G401.6 (cell line): ENCODE data around the gene BCOR.

Experiments
- FAIRE-seq: peaks from 2 replicates; lab custom pipeline; 2012; peaks lifted over from hg19 to GRCh38; lab: Jason Lieb, UNC

Gene BCOR

DNA sequence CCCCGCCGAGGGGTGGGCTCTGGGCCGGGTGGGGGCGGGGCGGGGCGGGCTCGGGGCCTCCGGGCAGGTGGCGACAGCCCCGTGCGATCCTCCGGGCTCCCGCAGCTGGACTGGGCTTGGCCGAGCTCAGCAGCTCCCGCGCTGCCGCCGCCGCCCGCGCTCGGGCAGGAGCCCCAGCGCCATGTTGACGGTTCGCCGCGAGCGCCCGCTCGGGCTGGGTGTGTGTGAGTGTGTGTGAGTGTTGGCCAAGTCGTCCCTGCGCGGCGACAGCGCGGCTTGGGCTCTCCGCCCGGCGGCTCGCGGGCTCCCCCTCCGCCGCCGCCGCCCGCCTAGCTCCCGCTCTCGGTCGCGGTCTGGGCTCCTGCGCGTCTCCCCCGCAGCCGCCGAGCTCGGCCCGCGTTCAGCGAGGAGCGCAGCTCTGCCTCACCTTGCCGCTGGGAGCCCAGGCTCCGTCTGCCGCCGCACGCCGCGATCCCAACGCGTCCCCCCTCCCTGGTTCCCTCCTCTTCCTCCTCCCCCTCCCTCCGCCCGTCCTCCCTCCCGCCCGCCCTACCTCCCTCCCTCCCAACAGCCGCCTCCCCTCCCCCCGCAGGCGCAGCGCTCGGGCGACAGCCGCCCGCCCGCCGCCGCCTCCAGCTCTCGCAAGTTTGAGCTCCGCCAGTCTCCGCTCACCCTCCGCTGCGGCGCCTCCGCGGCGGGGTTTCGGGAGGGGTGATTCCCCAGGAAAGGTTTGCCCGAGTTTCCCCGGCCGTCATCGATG lies at the start of gene BCOR:
Gene BCOR (minus strand): TSS at position 455 of the 760 bp plus-strand sequence. CDS start 20,029 bp downstream, outside the sequence.
- FAIRE-seq = no peak

DNA sequence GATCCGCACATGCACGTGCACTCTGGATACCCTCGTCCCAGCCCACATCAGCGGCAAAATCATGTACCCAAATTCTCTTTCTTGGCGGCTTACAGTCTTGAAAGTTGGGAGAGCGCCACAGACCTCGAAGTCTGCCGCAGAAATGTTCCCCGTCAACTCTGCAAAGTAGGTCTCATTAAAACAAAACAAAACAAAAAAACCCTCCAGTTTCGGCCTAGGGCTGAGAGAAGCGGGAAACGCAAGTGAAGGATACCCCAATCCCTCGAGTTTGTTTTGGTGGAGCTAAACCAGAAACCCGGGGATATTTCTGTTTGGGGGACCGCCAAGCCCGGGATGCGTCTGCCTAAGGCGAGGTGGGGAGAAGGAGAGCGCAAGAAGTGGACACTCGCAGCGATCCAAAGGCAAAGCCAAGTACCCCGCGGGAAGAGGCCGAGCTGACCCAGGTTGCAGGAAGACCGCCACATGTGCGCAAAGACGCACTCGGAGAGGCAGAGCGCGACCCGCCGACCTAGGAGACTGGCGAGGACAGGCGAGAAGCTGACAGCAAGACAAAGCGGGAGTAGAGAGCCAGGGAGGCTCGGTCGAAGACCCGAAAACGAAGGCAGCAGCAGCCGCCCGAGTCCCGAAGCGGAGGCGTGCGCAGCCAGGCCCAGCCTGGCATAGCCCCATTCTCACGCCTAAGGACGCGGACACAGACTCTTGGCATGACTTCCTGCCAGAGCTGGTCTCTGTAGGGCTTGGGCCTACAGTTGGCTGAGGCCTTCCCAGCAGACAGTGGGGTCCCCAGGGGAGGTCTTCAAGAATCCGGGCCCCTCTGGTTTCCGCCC lies 49.6 kb upstream of the BCOR start:
- FAIRE-seq = no peak

DNA sequence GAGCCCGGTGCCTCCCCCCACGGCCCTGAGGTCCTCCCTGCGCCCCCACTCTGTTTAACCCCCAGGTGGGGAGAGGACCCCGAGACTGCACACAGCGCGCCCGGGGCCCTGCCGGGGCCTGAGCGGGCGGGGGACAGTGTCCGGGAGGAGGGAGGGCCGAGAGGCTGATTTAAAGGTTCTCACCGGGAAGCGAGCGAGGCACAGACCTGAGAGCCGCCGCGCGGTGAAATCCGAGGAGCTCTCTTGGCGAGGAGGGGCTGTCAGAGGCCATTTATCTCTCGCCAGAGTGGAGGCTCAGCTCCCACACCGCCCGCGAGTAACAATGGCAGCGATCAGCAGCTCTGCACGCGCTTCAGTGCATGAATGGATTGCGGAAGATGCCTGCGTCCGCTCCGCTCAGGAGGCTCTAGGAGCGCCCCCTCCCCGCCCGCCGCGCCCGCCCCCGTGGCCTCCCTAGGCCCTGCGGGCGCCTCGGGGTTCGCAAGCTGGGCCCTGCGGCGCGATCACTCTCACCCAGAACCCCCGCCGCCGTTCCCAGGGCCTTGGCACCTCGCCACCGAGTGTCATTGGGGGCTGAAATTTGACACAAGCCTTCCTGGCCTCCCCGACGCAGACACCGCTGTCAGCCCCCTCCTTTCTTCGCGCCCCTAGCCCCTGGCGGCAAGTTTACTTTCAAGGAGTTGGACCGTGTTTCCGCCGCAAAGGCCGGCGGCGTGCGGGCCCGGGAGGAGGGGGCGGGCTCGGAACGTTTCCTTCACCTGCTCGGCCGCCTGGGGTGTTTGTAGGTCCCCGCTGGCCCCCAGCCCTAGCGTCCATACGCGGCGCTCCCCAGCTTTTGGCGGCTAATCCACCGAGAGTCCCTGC lies 48.7 kb upstream of the BCOR start:
- no peak for FAIRE-seq

DNA sequence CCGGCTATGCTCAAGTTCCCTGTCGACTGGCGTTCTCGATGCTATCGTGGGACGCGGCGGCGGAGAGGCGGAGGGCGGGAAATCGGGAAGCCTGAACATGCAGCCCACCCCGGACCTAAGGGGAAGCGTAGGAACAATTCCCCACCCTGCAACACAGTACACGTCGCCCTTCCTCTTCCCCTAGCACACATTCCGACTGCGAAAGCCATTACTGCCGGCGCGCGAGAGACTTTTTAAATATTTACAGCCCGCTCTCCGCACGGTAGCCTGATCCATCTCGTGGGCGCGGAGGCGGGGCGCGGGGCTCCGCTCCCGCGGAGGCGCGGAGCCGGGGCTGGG lies 48.1 kb upstream of the BCOR start:
- no peak for FAIRE-seq

DNA sequence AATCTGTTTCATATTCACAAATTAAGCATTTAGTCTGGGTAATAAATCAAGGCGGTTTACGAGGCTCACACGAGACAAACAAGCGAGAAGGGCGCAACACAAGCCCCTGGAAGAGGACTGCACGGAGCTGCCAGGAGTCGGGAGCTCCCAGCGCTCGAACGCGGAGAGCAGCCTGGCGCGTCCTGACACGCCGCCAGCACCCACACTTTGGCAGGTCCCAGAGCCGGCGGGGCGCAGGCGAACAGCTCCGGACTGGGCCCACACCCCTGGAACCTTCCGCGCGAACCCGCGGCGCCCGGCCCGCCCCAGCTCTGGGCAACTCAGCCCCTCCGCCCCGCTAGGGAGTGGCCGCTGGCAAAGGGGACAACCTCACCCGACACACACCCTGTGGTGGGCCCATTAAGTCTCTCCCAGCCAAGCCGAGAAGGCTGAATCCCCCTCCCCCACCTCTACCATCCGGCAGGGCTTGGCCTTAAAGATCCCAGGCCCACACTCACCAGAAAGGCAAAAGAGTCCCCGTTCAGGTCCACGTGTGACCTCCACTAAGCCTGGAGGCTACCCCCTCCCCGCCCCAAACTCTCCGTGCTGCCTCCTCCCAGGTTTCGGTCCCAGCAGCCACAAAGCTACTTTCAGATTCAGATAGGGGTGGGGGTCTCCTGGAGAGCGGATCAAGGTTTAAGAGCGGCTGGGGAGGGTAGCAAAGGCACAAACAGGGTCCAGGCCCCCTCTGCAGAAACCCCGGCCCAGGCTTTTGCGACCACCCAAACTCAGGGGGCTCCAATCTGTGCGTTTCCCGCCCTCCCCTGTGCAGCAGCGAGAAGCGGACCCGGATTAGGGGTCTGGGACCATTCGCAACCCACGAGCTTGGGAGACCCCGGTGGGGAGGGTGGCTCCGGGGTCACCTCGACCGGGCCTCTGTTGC lies 47.5 kb upstream of the BCOR start:
- no peak for FAIRE-seq

DNA sequence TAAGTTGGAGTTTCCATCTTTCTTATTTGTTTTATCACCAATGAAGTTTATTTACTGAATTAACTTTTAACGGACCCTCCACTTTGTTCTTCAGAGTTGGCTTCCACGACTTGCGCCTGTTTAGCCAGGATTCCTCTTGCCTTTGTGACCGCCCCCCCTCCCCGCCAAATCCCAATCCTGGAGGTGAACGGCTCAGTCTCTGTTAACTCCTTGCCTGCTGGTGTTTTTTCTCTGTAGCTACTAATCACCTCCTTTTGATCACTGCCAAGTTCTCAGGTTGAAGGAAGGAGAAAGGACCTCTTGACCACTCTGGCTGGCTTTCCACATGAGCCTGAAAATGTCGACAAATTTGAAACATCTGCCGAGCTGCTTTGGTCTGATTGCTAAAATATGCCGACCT lies 46.8 kb upstream of the BCOR start:
- no peak for FAIRE-seq

DNA sequence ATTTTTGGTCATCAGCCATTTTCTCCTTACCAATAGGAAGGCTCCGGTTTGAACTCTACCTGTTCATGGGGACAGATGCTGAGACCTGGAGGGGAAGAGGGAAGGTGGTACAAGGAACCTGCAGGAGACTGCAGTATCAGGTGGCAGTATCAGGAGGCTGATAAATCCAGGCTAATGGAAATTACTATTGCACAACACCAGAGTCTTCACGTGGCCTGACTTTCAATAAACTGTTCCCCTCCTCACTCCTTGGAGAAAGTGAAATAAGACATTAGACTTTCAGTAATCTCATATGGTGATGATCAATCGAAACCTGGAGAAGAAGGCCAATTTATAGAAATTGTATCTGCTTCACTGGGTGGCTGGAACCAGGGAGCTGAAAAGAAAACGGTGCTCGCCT lies 46.2 kb upstream of the BCOR start:
- no peak for FAIRE-seq

DNA sequence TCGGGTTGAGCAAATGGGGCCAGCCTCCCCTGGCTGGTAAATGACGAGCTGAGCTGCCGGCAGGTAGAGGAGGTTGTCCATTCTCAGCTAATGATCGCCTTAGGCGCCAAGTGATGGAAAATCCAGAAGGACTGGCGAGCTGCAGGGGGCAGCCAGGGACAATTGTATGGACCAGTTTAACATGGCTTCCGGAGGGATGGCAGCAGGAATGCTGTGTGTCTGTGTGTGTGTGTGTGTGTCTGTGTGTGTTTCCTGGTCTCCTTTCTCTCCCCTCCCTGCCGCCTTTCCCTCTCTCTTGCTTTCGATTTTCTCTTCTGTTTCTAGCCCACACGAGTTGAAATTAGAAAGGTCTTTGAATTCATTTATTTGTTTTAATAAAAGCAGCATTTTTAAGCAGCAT lies 45.2 kb upstream of the BCOR start:
- FAIRE-seq = no peak

DNA sequence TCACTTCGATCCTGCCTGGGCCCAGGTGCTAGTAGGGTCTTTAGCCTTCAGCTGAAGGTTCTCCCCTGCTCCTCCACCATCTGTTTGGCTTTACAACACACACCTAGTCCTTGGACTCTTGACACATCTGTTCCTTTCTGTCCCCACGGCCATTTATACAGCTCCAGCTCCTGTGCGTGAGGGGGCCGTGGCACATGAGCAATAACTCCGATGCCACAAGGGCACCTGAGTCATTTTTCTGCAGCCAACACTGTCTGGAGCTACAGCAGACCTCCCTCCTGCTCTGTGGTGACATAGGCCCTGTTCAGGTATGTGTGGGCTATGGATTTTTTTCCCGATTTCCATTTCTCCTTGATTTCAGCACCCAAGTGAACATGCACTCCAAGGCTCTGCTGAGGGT lies 44.7 kb upstream of the BCOR start:
- no peak for FAIRE-seq

DNA sequence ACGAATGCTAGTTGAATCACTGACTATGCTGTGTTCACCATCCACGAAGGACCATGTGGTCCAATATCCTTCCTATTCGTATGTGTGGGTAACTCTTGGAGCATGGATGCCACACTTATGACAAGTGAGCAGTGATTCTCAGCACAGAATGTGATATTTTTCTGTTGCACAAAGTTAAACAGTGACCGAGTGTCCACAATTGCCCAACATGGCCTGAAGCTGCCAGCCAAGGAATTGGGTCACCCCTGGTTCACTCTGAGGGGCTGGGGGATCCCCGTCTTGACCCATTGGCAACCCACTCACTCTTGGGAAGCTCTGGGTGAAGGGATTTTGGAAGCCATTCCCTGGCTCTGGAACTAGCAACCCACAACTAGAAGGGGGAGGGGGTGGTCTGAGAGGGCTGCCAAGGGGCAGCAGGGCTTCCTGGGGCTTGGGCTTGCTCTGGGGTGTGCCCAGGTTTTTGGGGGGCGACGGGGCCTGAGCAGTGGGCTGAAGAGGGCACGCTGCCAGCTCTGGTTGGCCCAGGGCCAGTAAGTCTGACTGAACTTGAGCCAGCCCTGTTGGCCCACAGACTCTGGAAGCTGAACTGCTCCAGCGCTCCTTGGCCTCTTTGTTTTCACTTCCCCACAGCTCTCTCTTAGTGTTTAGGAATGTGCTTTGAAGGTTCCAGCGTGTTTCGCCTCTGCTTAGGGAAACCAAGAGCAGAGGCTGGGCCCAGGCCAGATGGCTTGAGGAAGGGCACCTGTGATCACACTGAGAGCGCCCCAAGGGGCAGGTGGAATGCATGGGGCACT lies 43.1 kb upstream of the BCOR start:
- no peak for FAIRE-seq

DNA sequence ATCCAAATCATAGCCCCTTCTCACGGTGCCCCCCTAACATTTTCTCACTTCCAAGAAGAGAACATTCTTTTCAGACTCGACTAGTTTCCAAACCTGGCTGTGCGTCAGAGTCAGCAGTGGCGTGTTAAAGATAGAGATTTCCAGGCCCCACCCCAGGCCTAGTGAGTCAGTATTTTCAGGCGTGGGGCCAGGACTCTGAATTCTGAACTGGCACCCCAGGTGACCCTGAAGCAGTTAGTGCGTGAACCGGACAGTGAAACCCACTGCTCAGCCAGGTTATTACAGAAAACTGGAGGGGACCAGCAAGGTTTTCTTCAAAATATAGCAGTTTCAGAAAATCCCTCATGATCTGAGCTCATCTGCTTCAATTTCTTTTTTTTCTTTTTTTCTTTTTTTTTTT lies 35.0 kb upstream of the BCOR start:
- no peak for FAIRE-seq

DNA sequence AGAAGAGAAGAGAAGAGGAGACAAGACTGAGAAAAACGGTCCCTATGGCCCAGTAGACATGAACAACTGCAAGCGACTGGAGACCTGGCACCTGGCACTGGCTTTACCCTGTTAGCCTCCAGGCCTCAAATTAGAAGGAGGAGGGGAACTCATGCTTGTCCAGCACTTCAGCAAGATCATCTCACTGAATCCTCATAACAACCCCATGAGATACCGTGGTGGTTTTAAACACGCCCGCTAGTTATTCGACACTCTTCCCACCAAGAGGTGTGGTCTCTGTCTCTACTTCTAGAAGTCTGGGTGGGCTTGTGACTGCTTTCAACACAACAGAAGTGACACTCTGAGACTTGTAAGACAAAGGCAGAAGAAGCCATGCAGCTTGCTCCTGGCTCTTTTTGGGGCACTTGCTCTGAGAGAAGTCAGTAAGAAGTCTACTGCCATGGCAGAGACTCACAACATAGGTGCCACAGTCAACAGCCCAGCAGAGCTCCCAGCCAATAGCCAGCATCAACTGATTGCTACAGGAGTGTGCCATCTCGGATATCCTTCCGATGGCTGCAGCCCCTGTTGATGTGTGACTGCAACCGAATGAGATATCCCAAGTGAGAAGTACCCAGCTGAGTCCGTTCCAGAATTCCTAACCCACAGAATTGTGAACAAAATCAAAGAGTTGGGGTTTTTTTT lies 34.0 kb upstream of the BCOR start:
- no peak for FAIRE-seq

DNA sequence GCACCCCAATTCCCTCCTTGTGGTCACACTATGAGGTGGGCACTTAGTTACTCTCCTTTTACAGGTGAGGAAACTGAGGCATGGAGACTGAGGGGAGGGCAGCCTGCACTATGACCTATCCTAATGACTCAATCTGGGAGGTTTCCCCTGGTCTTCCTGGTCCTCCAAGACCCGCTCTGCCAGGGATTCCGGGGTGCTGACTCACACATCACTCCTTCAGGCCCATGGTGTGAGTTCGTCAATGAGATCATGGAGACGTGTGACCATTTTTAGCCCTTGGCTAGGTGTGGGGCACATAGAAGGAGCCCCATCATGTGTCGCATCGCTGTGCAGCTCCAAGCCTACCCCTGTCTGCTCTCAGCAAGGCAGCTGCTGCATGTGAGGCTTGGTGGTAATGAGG lies 32.4 kb upstream of the BCOR start:
- FAIRE-seq = no peak

DNA sequence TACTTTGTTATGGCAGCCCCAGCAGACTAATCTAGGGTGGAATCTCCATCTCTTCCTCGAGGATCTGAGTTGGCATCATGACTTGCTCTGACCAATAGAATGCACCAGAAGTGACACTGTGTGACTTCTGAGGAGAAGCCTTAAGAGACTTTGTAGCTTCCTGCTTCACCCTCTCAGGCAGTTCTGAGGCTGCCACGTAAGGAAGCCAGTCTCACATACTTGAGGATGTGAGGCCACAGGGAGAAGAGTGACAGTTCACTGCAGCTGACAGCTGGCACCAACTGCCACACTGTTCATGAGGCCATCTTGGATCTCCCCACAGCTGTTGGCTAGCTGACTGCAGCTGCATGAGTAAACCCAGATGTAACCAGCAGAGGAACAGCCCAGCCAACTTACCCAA lies 29.3 kb upstream of the BCOR start:
- no peak for FAIRE-seq

DNA sequence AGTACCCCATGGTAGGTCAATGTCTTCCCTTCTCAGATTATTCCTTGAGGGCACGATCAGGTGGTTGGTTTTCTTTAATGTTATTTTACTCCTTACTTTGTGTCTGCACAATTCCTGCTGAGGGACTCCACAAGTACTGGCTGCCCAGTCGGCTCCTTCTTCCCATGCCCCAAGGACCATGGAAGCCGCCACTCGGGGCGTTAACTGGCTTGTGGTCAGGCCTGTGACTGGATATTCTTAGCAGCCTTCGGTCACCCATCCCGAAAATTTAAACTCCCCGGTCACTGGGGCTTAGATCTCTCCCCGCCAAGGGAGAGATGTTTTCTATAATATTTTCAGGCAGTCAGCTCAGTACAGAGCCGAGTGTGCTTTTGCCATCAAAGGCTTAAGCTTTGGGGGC lies 24.7 kb upstream of the BCOR start:
- FAIRE-seq = no peak

DNA sequence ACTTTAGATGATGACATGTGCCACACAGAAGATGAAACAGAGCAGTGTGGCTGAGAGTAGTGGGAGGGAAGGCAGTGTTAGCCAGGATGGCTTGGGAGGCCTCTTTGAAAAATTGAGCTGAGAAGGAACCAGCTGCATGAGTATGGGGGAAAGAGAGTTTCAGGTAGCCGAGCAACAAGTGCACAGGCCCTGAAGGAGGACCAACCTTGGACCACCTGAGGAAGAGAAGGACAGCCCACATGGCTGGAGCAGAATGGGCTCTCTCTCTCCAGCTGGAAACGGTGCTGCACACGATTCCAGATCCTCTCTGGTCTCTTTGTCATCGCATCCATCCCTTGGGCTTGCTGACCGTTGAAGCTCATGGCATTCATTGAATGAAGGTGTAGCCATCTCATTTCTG lies 23.9 kb upstream of the BCOR start:
- no peak for FAIRE-seq

DNA sequence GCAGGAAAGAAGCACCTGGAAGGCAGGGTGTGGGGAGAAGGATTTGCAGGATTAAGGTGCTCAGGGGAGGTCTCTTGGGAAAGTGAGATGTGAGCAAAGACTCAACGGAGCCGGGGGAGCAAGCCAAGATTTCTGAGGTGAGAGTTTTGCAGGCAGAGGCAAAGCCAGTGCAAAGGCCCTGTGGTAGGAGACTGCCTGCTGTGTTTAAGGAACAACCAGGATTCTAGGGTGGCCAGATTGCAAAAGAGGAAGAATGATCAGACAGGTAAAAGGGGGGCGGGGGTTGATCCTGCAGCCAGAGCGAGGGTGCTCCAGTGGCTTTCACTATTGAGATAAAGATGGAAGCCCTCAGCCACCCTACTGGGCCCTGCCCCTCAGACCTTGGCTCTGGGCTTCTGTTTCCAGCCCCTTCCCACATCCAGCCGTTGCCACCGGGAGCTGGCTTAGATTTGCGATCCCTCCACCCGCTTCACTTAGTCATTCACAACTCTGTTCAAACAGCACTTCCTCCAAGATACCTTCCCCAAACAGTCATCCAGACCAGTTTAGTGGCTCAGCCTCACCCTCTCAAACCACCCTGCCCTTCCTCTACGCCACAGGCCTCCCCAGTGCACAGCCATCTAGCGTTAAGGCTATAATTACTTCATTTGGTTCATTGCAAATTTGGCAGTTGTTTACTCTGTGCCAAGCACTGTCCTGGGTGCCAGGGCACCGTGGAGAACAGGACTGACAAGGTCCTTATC lies 23.3 kb upstream of the BCOR start:
- no peak for FAIRE-seq

DNA sequence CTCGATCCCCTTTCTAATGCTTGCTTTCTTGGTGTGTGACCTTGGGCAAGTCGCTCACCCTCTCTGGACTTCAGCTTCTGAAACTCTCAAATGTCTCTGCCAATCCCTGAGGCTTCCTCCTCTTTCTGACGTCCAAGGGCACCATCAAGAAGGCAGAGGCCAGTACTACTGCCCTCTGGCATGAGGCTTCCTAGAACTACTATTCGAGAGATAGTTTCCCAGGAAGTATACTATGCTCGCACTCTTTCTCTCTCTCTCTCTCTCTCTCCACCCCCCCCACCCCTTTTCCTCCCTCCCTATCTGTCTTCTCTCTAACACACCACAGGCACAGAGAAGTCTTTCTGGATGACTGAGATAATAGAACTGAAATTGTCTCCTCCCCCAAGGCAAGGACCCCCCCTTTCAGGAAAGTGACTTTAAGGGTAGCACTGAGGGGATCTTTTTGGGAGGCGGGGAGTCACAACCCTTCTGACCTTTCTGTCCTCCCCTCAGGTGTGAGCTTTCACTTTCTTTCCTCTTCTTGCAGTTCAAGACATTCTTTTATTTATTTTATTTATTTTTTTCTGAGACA lies 20.0 kb upstream of the BCOR start:
- no peak for FAIRE-seq

DNA sequence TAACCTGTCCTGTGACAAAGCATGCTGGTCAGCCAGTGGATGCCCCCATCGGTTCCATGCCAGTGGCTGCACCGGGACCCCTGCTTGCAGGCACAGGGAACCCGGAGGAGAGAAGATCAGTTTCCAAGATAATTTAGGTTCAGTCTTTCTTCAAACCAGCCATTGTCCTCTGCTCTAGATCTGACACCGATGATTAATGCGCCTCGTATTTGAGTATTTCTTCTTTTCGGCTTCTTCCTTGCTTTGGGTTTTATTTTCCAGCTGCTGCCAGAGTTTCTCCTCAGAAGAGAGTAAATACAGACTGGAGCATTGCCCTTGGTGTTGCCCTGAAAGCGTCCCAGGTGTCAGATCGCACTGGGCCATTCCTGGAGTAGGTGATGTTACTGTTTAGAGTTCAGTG lies 19.2 kb upstream of the BCOR start:
- no peak for FAIRE-seq
